GM21526 (cell line): Measurements from ENCODE around the gene CYB5D1.
A peak's percentile ranks its signal among the peaks of the same experiment; 100 is the strongest.

ENCODE experiments used
- ATAC-seq: cut with Tn5 transposase; IDR thresholded peaks from one replicate; pipeline ENCODE4 v1.9.1; 2021; ENCODE audit warnings: moderate library complexity; ENCODE audit not compliant: unreplicated experiment, low FRiP score

The CYB5D1 gene

GRCh38 chr17:7833011-7833794 is 24.6 kb upstream of the CYB5D1 start:
- no peak for ATAC-seq

GRCh38 chr17:7833795-7834541 is 23.8 kb upstream of the CYB5D1 start, which contains the start of gene KDM6B:
KDM6B (plus strand) TSS chr17:7834217; CDS start chr17:7845555, 11,338 bp downstream.
- peak; percentile 31 for ATAC-seq

GRCh38 chr17:7834542-7834956 is 23.3 kb upstream of the CYB5D1 start:
- ATAC-seq, result no peak

- peak; percentile 39 for ATAC-seq
Observed at GRCh38 chr17:7834957-7835813, 22.6 kb upstream of the CYB5D1 start.

GRCh38 chr17:7835814-7836595 is 21.8 kb upstream of the CYB5D1 start:
- ATAC-seq, result peak; percentile 29

GRCh38 chr17:7836596-7837407 is 21.0 kb upstream of the CYB5D1 start:
- ATAC-seq, result no peak

- ATAC-seq, result no peak
Observed at GRCh38 chr17:7837408-7838088, 20.3 kb upstream of the CYB5D1 start.

- no peak for ATAC-seq
Observed at GRCh38 chr17:7838090-7839075, 19.4 kb upstream of the CYB5D1 start.

- no peak for ATAC-seq
Observed at GRCh38 chr17:7839190-7839875, 18.5 kb upstream of the CYB5D1 start.

- no peak for ATAC-seq
Observed at GRCh38 chr17:7839876-7840261, 17.9 kb upstream of the CYB5D1 start.

- no peak for ATAC-seq
Observed at GRCh38 chr17:7840441-7840840, 17.4 kb upstream of the CYB5D1 start.

- no peak for ATAC-seq
Observed at GRCh38 chr17:7840875-7841274, 16.9 kb upstream of the CYB5D1 start.

- peak; percentile 0 for ATAC-seq
Observed at GRCh38 chr17:7841396-7841914, 16.3 kb upstream of the CYB5D1 start.

- peak; percentile 11 for ATAC-seq
Observed at GRCh38 chr17:7841915-7842379, 15.9 kb upstream of the CYB5D1 start.

- peak; percentile 27 for ATAC-seq
Observed at GRCh38 chr17:7842380-7843256, 15.2 kb upstream of the CYB5D1 start.

- no peak for ATAC-seq
Observed at GRCh38 chr17:7843257-7843535, 14.6 kb upstream of the CYB5D1 start.
